GM12864 (cell line): ENCODE data around the gene KIAA1549.

ENCODE experiments used
- DNase-seq: peaks from one replicate; pipeline ENCODE4 v3.0.0-alpha.2; 2011; ENCODE audit warnings: low read depth
- H3K4me3 ChIP-seq: 2 replicates; pipeline ENCODE4 v1.5.1; 2011; ENCODE audit warnings: mild to moderate bottlenecking, low read depth, low read length, control low read depth
- TF ChIP-seq, protein P1 (sequence below): IDR thresholded peaks from 2 replicates; pipeline ENCODE4 v1.5.1; 2011; ENCODE audit warnings: low read depth, mild to moderate bottlenecking, moderate library complexity, low read length, control low read depth, inconsistent platforms; ENCODE audit errors: missing control alignments

KIAA1549 gene

DNA sequence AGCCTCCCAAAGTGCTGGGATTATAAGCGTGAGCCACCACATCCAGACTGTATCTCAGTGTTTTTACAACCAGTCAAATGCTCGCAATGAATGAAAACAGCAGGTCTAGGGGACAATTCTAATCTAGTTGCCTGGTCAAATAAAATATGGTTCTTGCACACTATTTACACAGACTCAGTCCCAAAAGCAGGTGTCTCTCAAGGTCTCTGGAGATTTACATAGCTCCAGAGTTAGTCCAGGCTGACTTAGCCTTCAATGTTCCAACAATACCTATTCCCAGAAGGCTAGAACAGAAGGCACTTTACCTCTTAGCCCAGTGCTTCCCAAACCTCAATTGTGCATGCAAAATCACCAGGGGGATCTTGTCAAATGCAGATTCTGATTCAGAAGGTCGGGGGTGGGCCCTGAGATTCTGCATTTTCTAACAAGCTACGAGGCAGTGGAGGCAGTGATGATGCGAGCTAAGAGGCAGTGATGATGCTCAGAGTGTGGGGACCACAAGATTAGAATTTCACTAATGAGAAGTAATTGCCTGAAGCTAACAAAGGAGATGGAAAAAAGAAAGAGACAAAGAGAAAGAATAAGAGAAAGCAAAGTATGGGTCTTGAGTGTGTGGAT is 6.4 kb downstream of the KIAA1549 start:
- H3K4me3 ChIP-seq: no peak overlapping the region
- no peak for DNase-seq

DNA sequence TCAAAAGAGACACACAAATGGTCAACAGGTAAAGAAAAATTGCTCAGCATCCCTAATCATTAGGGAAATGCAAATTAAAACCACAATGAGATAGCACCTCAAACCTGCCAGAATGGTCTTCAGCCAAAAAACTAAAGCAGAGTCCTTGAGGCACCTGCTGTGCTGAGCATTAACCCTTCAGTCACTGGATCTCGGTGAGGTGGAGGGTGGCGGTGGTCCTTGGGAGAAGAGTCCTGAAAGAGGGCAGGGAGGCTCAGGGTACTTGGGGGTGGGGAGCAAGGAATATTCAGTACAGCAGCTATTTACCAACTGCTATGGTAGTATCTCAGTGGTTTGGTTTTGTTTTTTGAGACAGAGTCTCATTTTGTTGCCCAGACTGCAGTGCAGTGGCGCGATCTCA is 7.1 kb downstream of the KIAA1549 start:
- TF ChIP-seq, protein P1, sequence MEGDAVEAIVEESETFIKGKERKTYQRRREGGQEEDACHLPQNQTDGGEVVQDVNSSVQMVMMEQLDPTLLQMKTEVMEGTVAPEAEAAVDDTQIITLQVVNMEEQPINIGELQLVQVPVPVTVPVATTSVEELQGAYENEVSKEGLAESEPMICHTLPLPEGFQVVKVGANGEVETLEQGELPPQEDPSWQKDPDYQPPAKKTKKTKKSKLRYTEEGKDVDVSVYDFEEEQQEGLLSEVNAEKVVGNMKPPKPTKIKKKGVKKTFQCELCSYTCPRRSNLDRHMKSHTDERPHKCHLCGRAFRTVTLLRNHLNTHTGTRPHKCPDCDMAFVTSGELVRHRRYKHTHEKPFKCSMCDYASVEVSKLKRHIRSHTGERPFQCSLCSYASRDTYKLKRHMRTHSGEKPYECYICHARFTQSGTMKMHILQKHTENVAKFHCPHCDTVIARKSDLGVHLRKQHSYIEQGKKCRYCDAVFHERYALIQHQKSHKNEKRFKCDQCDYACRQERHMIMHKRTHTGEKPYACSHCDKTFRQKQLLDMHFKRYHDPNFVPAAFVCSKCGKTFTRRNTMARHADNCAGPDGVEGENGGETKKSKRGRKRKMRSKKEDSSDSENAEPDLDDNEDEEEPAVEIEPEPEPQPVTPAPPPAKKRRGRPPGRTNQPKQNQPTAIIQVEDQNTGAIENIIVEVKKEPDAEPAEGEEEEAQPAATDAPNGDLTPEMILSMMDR: no peak
- DNase-seq: no peak
- no peak overlapping the region for H3K4me3 ChIP-seq

More for the DNA sequence above, 6.4 kb downstream of the KIAA1549 start:
- TF ChIP-seq, protein P1: no peak

DNA sequence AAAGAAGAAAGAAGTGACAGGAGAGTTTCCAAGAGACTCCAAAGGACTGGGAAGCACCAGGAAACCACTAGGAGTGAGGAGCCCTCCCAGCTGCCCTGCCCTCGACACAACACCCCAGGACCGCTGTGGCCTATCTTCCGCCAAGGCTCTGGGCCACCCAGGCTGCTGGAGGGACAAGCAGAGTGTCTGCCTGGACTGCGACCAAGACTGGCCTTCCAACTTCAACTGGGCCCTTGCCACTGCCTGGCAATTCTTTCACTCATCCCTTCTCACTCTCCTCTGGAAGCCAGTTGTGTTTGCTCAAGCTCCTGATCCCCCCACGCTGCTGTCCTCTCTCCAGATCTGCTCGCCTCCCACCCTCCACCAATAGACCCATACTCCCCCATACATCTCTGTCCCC is 10.2 kb downstream of the KIAA1549 start:
- no peak overlapping the region for H3K4me3 ChIP-seq
- DNase-seq: no peak
- TF ChIP-seq, protein P1: no peak

DNA sequence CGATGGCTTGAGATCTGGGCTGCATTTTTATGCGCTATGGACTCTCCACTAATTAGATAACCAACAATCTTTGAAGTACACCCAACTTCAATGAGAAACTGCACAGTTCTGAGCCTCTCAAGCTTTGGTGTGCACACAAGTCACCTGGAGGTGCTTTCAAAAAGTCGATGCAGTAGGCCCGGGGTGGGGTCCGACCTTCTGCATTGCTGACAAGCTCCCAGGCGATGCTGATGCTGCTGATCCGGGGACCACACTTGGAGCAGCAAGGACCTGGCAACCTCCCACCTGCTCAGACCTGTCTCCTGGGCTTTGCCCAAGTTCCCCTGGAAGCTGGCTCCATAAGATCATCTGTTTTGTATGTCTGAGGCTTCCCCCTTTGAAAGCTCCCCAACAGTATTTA is 10.7 kb downstream of the KIAA1549 start:
- TF ChIP-seq, protein P1: no peak
- DNase-seq: no peak

DNA sequence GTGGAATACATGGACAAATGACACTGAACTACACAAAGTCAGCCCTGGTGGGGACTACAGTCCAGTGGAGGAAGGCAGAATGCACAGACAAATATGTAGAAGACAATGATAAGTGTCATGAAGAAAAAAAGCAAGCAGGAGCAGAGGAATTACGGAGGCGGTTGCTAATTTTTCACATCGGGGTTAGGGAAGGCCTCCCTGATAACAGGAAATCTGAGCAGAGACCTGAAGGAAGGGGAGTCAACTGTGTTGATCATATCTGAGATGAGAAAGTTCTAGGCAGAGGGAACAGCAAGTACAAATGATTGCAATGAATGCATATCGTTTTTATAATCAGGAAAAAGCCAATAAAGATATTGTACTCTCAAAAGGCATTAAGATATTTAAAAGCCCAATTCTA is 14.0 kb downstream of the KIAA1549 start:
- DNase-seq: no peak
- no peak overlapping the region for H3K4me3 ChIP-seq
- TF ChIP-seq, protein P1: no peak

More for the DNA sequence above, 10.7 kb downstream of the KIAA1549 start:
- no peak overlapping the region for H3K4me3 ChIP-seq

DNA sequence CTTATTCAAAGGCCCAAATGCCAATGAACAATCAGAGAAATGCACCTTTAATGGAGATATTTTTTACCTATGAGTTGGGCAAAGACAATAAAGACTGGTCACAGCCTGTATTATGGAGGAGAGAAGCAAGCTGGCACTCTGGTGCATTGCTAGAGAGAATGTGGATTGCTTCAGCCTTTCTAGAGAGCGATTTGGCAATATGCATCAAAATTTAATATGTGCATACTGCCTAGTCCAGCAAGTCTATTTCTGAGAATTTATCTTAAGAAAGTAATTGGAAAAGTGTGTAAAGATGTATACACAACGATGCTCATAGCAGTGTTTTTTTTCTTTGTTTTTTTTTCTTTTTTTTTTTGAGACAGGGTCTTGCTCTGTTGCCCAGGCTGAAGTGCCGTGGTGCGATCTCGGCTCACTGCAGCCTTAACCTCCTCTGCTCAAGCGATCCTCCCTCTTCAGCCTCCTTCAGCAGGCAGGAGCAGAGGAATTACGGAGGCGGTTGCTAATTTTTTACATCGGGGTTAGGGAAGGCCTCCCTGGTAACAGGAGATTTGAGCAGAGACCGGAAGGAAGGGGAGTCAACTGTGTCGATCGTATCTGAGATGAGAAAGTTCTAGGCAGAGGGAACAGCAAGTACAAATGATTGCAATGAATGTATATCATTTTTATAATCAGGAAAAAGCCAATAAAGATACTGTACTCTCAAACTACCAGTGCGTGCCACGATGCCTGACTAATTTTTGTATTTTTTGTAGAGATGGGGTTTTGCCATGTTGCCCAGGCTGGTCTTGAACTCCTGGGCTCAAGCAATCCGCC is 16.4 kb downstream of the KIAA1549 start:
- DNase-seq: no peak

More for the DNA sequence above, 16.4 kb downstream of the KIAA1549 start:
- TF ChIP-seq, protein P1: no peak
- no peak overlapping the region for H3K4me3 ChIP-seq
